DND-41 (cell line): ENCODE data around the gene MINDY4B.

ENCODE experiments used
- ATAC-seq: fragments of 200-7000 bp; cut with Tn5 transposase; 3 replicates; pipeline ENCODE4 v1.9.1; 2021; ENCODE audit warnings: low read depth; ENCODE audit not compliant: insufficient read depth
- DNase-seq: peaks from one replicate; pipeline ENCODE4 v3.0.0-alpha.2; 2020
- H2AFZ ChIP-seq: 2 replicates; pipeline ENCODE4 v1.6.0; 2012; ENCODE audit warnings: low read depth, low read length
- H3K27ac ChIP-seq: 2 replicates; pipeline ENCODE4 v1.5.1; 2012; ENCODE audit warnings: low read length, inconsistent platforms
- H3K27me3 ChIP-seq: fragments of 200-600 bp; sonication (generic); 2 replicates; pipeline ENCODE4 v1.6.0; 2012; ENCODE audit warnings: low read length, mild to moderate bottlenecking, inconsistent platforms; ENCODE audit not compliant: insufficient read depth, poor library complexity
- H3K36me3 ChIP-seq: 2 replicates; pipeline ENCODE4 v1.5.1; 2012; ENCODE audit warnings: low read length, inconsistent platforms; ENCODE audit not compliant: insufficient read depth
- H3K4me1 ChIP-seq: 2 replicates; pipeline ENCODE4 v1.5.1; 2012; ENCODE audit warnings: mild to moderate bottlenecking, low read length; ENCODE audit not compliant: insufficient read depth
- H3K4me2 ChIP-seq: 2 replicates; pipeline ENCODE4 v1.6.0; 2012; ENCODE audit warnings: mild to moderate bottlenecking, moderate library complexity, low read length, inconsistent platforms; ENCODE audit not compliant: insufficient read depth
- H3K4me3 ChIP-seq, 2 experiments: fragments of 200-600 bp in 1 of 2; shearing (Covaris generic) in 1 of 2; 2 replicates each; pipeline ENCODE4 v1.5.1; 2012 to 2016; ENCODE audit warnings: inconsistent platforms in 2 of 2, low read length in 2 of 2, mild to moderate bottlenecking in 2 of 2, low read depth in 1 of 2, moderate library complexity in 1 of 2
- H3K79me2 ChIP-seq: 2 replicates; pipeline ENCODE4 v1.6.0; 2012; ENCODE audit warnings: low read length, inconsistent platforms; ENCODE audit not compliant: insufficient read depth
- H3K9ac ChIP-seq: 2 replicates; pipeline ENCODE4 v1.6.0; 2012; ENCODE audit warnings: low read depth, mild to moderate bottlenecking, inconsistent platforms, low read length, moderate library complexity
- H3K9me3 ChIP-seq: 2 replicates; pipeline ENCODE4 v1.5.1; 2012; ENCODE audit warnings: low read length, moderate library complexity, mild to moderate bottlenecking, inconsistent platforms; ENCODE audit not compliant: insufficient read depth, severe bottlenecking
- H4K20me1 ChIP-seq: 2 replicates; pipeline ENCODE4 v1.6.0; 2012; ENCODE audit warnings: low read length; ENCODE audit not compliant: insufficient read depth
- CTCF ChIP-seq: IDR thresholded peaks from 2 replicates; pipeline ENCODE4 v1.5.1; 2012; ENCODE audit warnings: borderline replicate concordance, low read length, moderate library complexity, mild to moderate bottlenecking; ENCODE audit not compliant: poor library complexity, severe bottlenecking; ENCODE audit errors: extremely low read depth
- EZH2 ChIP-seq: IDR thresholded peaks from 3 replicates; pipeline ENCODE4 v1.6.1; 2012; ENCODE audit warnings: borderline replicate concordance, low read depth, mild to moderate bottlenecking, moderate library complexity, low read length, inconsistent platforms; ENCODE audit not compliant: severe bottlenecking

MINDY4B gene

DNA sequence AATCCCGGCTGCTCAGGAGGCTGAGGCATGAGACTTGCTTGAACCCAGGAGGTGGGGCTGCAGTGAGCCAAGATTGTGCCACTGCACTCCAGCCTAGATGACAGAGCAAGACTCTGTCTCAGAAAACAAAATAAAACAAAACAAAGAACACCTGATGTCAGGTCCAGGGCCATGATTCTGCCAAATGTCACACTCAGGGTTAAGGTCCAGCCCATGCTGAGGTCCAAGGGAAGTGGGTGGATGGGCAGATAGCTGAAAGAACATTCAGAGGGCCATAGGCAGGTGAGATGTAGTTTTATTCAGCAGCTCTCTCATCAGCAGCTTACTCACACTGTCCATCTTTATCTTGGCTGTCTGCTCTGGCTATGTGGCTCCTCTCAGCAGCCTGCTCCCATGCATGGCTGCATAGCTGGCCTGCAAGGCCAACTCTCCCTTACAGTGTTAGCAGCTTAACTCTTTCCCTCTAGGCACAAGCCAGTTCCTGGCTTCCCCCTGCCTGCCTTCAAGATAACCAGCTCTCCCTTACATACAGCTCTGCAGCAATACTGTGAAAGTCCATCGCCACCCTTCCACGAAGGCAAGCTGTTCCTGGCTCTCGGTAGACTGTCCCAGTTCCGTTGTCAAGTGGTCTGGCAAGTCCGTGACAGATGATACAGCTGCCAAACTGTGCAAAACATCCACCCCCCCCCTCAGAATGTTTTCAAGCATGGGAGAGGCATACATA, 79.9 kb downstream of the MINDY4B start:
- Histone ChIP-seq H3K36me3 (no peaks in the 10 kb centered on the region), H3K79me2 (no peaks in the 10 kb centered on the region), H3K4me1 (no peaks in the 10 kb centered on the region), H2AFZ (no peak overlapping the region), H3K9ac (no peak overlapping the region), H3K4me3 (no peak overlapping the region), H4K20me1 (no peaks in the 10 kb centered on the region), H3K27ac (no peak overlapping the region), H3K4me2 (no peak overlapping the region), H3K9me3 (no peaks in the 10 kb centered on the region), H3K27me3 (no peaks in the 10 kb centered on the region)
- TF ChIP-seq EZH2: no peak
- TF ChIP-seq CTCF: no peak
- DNase-seq (no peak), ATAC-seq (no peak)

DNA sequence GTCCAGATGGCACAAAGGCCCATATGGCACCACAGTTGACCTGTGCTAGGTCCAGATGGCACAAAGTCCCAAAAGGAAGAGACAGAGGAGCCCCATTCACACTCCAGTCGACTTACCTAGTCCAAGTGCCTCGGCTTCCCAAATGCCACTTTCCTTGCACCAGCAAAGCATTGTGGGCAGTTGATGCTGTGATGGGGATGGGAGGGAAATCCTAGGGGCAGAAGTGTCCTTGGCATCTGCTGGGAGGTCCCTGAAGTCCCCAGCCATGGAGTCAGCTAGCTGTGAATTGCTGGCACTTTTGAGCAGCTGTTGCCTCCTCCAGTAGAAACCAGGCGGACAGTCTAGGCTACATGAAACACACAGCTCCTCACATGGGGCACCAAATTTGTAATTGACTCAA, 82.0 kb downstream of the MINDY4B start:
- no peaks in the 10 kb centered on the region for H3K9me3 ChIP-seq
- TF ChIP-seq CTCF: no peak
- no peak for TF ChIP-seq EZH2
- no peaks in the 10 kb centered on the region for H3K36me3 ChIP-seq
- no peak for DNase-seq
- no peak overlapping the region for H3K4me3 ChIP-seq
- no peak overlapping the region for H3K27ac ChIP-seq
- H3K9ac ChIP-seq: no peak overlapping the region
- H3K4me1 ChIP-seq: no peaks in the 10 kb centered on the region
- no peak for ATAC-seq
- H3K79me2 ChIP-seq: no peaks in the 10 kb centered on the region
- no peaks in the 10 kb centered on the region for H4K20me1 ChIP-seq
- no peaks in the 10 kb centered on the region for H3K27me3 ChIP-seq
- no peak overlapping the region for H2AFZ ChIP-seq
- no peak overlapping the region for H3K4me2 ChIP-seq

DNA sequence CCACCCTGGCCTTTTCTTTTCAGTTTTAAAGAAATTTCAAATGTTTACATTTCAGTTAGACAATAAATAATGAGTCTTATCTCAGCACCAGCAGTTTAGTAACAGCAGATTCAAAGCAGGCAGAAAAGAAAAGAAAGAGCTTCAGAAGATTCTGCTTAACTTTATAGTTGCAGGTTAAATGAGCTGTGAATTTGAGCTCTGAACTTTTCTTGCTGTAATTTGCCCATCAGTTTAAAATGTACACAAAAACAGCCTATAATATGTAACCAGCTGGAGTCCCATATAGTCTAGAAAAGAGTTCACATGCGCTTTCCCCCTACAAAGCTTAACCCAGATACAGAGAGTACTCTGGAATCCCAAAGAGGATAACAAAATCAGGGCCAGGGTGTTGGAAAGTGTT, 82.6 kb downstream of the MINDY4B start:
- H3K9me3 ChIP-seq: no peaks in the 10 kb centered on the region
- no peak for TF ChIP-seq CTCF
- no peak for TF ChIP-seq EZH2
- no peak overlapping the region for H3K4me2 ChIP-seq
- no peak overlapping the region for H2AFZ ChIP-seq
- no peaks in the 10 kb centered on the region for H3K4me1 ChIP-seq
- DNase-seq (no peak), ATAC-seq (no peak)
- no peaks in the 10 kb centered on the region for H3K27me3 ChIP-seq
- H3K36me3 ChIP-seq: no peaks in the 10 kb centered on the region
- no peaks in the 10 kb centered on the region for H4K20me1 ChIP-seq
- no peak overlapping the region for H3K9ac ChIP-seq
- no peak overlapping the region for H3K4me3 ChIP-seq
- H3K79me2 ChIP-seq: no peaks in the 10 kb centered on the region
- no peak overlapping the region for H3K27ac ChIP-seq
